IMR-90 (cell line): Measurements from ENCODE around the gene MTMR2. TPM values are rescaled to one million over a fixed set of nuclear protein-coding genes. Genes with fewer than 3 reads are reported as not detected.
A peak's percentile ranks its signal among the peaks of the same experiment; 100 is the strongest.

ENCODE experiments used
- ATAC-seq: fragments of 200-7000 bp; cut with Tn5 transposase; 2 replicates; pipeline ENCODE4 v1.9.1; 2020; ENCODE audit warnings: low read depth, mild to moderate bottlenecking, moderate library complexity
- BruUV-seq: library from RNA; stranded (reverse); fragments of 400-500 nt; replicated peaks from 2 replicates; lab custom pipeline; 2021; lab: Mats Ljungman, UMichigan
- CTCF ChIA-PET: fragments of 300-600 bp; formaldehyde crosslinking; extraction: SDS; loops from one replicate; lab custom pipeline; 2021; ENCODE audit warnings: antibody characterized with exemption; lab: Yijun Ruan, JAX
- POLR2A ChIA-PET: fragments of 300-600 bp; sonication (Branson Sonifier 250); formaldehyde crosslinking; loops from one replicate; lab custom pipeline; 2022; ENCODE audit warnings: antibody characterized with exemption; ENCODE audit not compliant: unreplicated experiment; lab: Charles Lee
- DNase-seq: peaks from one replicate; pipeline ENCODE4 v3.0.0; 2013
- H2AFZ ChIP-seq: replicated peaks from 2 replicates; pipeline ENCODE3; 2013; ENCODE audit warnings: low read length, mild to moderate bottlenecking; ENCODE audit not compliant: poor library complexity
- H2AK5ac ChIP-seq: 2 replicates; pipeline ENCODE4 v1.6.1; 2013; ENCODE audit warnings: low read depth, low read length, inconsistent platforms
- H2AK9ac ChIP-seq: replicated peaks from 2 replicates; pipeline ENCODE3; 2013; ENCODE audit warnings: mild to moderate bottlenecking, low read depth, low read length, moderate library complexity; ENCODE audit not compliant: poor library complexity
- H2BK120ac ChIP-seq: 2 replicates; pipeline ENCODE4 v1.6.1; 2013; ENCODE audit warnings: low read depth, low read length, inconsistent platforms
- H2BK15ac ChIP-seq: 3 replicates; pipeline ENCODE4 v1.6.1; 2013; ENCODE audit warnings: low read depth, low read length, inconsistent platforms
- H2BK20ac ChIP-seq: 2 replicates; pipeline ENCODE4 v1.6.1; 2013; ENCODE audit warnings: low read depth, mild to moderate bottlenecking, inconsistent platforms, low read length, moderate library complexity
- H2BK5ac ChIP-seq: 2 replicates; pipeline ENCODE4 v1.6.1; 2013; ENCODE audit warnings: mild to moderate bottlenecking, low read depth, low read length, inconsistent platforms; ENCODE audit not compliant: poor library complexity, severe bottlenecking
- H3K14ac ChIP-seq: replicated peaks from 2 replicates; pipeline ENCODE4 v1.6.1; 2013; ENCODE audit warnings: low read depth, low read length, inconsistent platforms
- H3K18ac ChIP-seq: 2 replicates; pipeline ENCODE4 v1.6.1; 2013; ENCODE audit warnings: low read depth, low read length, control low read depth
- H3K23ac ChIP-seq: 2 replicates; pipeline ENCODE4 v1.6.1; 2013; ENCODE audit warnings: low read depth, low read length, inconsistent platforms
- H3K27ac ChIP-seq: 2 replicates; pipeline ENCODE4 v1.5.1; 2013; ENCODE audit warnings: mild to moderate bottlenecking, control low read depth, low read length; ENCODE audit not compliant: insufficient read depth
- H3K27me3 ChIP-seq: 2 replicates; pipeline ENCODE4 v1.6.1; 2013; ENCODE audit warnings: low read length; ENCODE audit not compliant: control insufficient read depth, insufficient read depth
- H3K36me3 ChIP-seq: 2 replicates; pipeline ENCODE4 v1.6.1; 2013; ENCODE audit warnings: low read length, mixed read lengths; ENCODE audit not compliant: control insufficient read depth, insufficient read depth
- H3K4ac ChIP-seq: 2 replicates; pipeline ENCODE4 v1.6.1; 2013; ENCODE audit warnings: low read depth, low read length, inconsistent platforms
- H3K4me1 ChIP-seq: 2 replicates; pipeline ENCODE4 v1.6.1; 2013; ENCODE audit warnings: low read length, mixed read lengths; ENCODE audit not compliant: control insufficient read depth, insufficient read depth
- H3K4me2 ChIP-seq: 2 replicates; pipeline ENCODE4 v1.6.1; 2013; ENCODE audit warnings: low read depth, mild to moderate bottlenecking, control low read depth, low read length, moderate library complexity
- H3K4me3 ChIP-seq: 2 replicates; pipeline ENCODE4 v1.5.1; 2013; ENCODE audit warnings: low read depth, mild to moderate bottlenecking, control low read depth, low read length, moderate library complexity; ENCODE audit not compliant: insufficient read depth
- H3K56ac ChIP-seq: 2 replicates; pipeline ENCODE4 v1.6.1; 2013; ENCODE audit warnings: low read length, inconsistent platforms; ENCODE audit not compliant: insufficient read depth; ENCODE audit errors: extremely low read depth
- H3K79me1 ChIP-seq, 2 experiments: 2 replicates each; pipeline ENCODE4 v1.6.1; 2013; ENCODE audit warnings: low read length in 2 of 2, inconsistent platforms in 1 of 2, low read depth in 1 of 2
- H3K9ac ChIP-seq: 2 replicates; pipeline ENCODE4 v1.6.1; 2013; ENCODE audit warnings: low read depth, low read length, control low read depth
- H3K9me1 ChIP-seq: 2 replicates; pipeline ENCODE4 v1.6.1; 2013; ENCODE audit warnings: low read length, inconsistent platforms; ENCODE audit not compliant: insufficient read depth
- H3K9me3 ChIP-seq: 2 replicates; pipeline ENCODE4 v1.6.1; 2013; ENCODE audit warnings: low read length; ENCODE audit not compliant: control insufficient read depth, insufficient read depth
- H4K20me1 ChIP-seq: 2 replicates; pipeline ENCODE4 v1.6.1; 2013; ENCODE audit warnings: low read length, inconsistent platforms; ENCODE audit not compliant: insufficient read depth
- H4K5ac ChIP-seq: 2 replicates; pipeline ENCODE4 v1.6.1; 2013; ENCODE audit warnings: mild to moderate bottlenecking, low read depth, low read length, control low read depth
- H4K8ac ChIP-seq, 2 experiments: 2 replicates each; pipeline ENCODE4 v1.6.1; 2013; ENCODE audit warnings: low read depth in 2 of 2, low read length in 2 of 2, control low read depth in 1 of 2, inconsistent platforms in 1 of 2
- H4K91ac ChIP-seq: 2 replicates; pipeline ENCODE4 v1.6.1; 2013; ENCODE audit warnings: low read depth, low read length, inconsistent platforms; ENCODE audit not compliant: insufficient read depth
- CEBPB ChIP-seq: IDR thresholded peaks from 2 replicates; pipeline ENCODE4 v1.6.1; 2012; ENCODE audit warnings: low read depth, low read length, improper control_type of control experiment
- FOS ChIP-seq: fragments of 150-350 bp; IDR thresholded peaks from 2 replicates; pipeline ENCODE4 v1.6.1; 2016; ENCODE audit warnings: low read depth, low read length
- MAFK ChIP-seq: IDR thresholded peaks from 2 replicates; pipeline ENCODE4 v1.6.1; 2012; ENCODE audit warnings: low read depth, low read length, improper control_type of control experiment
- MAZ ChIP-seq: IDR thresholded peaks from 2 replicates; pipeline ENCODE4 v1.6.1; 2012; ENCODE audit warnings: low read depth, mild to moderate bottlenecking, low read length, improper control_type of control experiment, moderate library complexity, borderline replicate concordance
- POLR2A ChIP-seq: IDR thresholded peaks from 2 replicates; pipeline ENCODE4 v1.6.1; 2012; ENCODE audit warnings: mild to moderate bottlenecking, low read depth, low read length
- RAD21 ChIP-seq: IDR thresholded peaks from 2 replicates; pipeline ENCODE4 v1.6.1; 2012; ENCODE audit warnings: low read length, improper control_type of control experiment
- RCOR1 ChIP-seq: IDR thresholded peaks from 2 replicates; pipeline ENCODE4 v1.6.1; 2012; ENCODE audit warnings: mild to moderate bottlenecking, low read length, improper control_type of control experiment; ENCODE audit not compliant: insufficient replicate concordance
- SMC3 ChIP-seq: fragments of 150-350 bp; IDR thresholded peaks from 2 replicates; pipeline ENCODE4 v1.6.1; 2016; ENCODE audit warnings: low read depth, mild to moderate bottlenecking, antibody characterized with exemption, low read length, moderate library complexity
- WGBS, 2 experiments: methylation state at CpG; one replicate each; pipeline versions ENCODE4 v1.1.5 to v1.1.7; 2013; ENCODE audit warnings: missing lambda C conversion rate in 2 of 2; ENCODE audit not compliant: insufficient read length in 1 of 2; ENCODE audit errors: extremely low coverage in 2 of 2; 5-methylcytosine and 5-hydroxymethylcytosine counted together
- dilution Hi-C: fragments of 300-500 bp; cut with HindIII; formaldehyde crosslinking; loops from one replicate; pipeline ENCODE4 v1.14.3; 2018; ENCODE audit warnings: low sequenced_read_pairs; ENCODE audit not compliant: unreplicated experiment
- in situ Hi-C: fragments of 300-500 bp; cut with MboI; formaldehyde crosslinking; loops from 3 replicates; pipeline ENCODE4 v1.14.3; 2019; ENCODE audit warnings: low sequenced_read_pairs, inconsistent platforms, mixed read lengths
- intact Hi-C: fragments of 100-400 bp; cut with micrococcal nuclease; formaldehyde crosslinking; loops from 2 replicates; pipeline ENCODE4 v1.10.0; 2022
- polyA plus RNA-seq, 3 experiments: library from polyadenylated mRNA; depleted of rRNA; stranded (reverse); fragments of >200 nt; gene quantifications; 2 replicates each; pipeline ENCODE4 v1.2.3, GENCODE V29; 2012; ENCODE audit warnings: low replicate concordance in 1 of 3
- total RNA-seq: library from RNA; depleted of rRNA; stranded (reverse); fragments of >200 nt; gene quantifications from 2 replicates; pipeline ENCODE4 v1.2.3, GENCODE V29; 2012
- TF ChIP-seq, protein P1 (sequence below): conservative IDR thresholded peaks from 2 replicates; pipeline ENCODE4 v1.5.1; 2012; ENCODE audit warnings: mild to moderate bottlenecking, low read depth, low read length, improper control_type of control experiment
- TF ChIP-seq, protein P2 (sequence below): fragments of 150-350 bp; IDR thresholded peaks from 2 replicates; pipeline ENCODE4 v1.6.1; 2016; ENCODE audit warnings: low read depth, mild to moderate bottlenecking, low read length, moderate library complexity, borderline replicate concordance

MTMR2 gene
- total and polyA plus RNA-seq, 2 of the 4 experiments (the other 2 are of a cell fraction): 16.6 to 30.6 TPM

DNA sequence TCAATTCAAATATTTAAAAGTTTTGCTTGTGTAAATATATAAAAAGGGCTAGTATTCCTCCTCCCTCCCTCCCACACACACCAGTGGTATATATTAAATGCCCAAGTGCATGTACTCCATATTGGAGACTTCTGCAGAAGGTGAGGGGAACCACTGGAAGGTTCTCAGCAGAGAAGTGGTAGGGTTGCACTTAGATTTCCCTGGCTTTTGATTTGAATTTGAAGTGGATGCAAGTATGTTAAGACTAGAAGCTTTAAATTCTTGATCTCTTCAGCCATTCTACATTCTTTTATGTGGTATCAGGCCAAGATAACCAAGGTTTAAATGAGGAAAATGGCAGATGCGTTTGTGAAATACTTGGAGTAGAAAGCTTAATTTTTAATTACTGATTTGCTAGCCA is 90.5 kb downstream of the MTMR2 start:
- DNase-seq: no peak
- TF ChIP-seq FOS: no peak
- TF ChIP-seq, protein P1, sequence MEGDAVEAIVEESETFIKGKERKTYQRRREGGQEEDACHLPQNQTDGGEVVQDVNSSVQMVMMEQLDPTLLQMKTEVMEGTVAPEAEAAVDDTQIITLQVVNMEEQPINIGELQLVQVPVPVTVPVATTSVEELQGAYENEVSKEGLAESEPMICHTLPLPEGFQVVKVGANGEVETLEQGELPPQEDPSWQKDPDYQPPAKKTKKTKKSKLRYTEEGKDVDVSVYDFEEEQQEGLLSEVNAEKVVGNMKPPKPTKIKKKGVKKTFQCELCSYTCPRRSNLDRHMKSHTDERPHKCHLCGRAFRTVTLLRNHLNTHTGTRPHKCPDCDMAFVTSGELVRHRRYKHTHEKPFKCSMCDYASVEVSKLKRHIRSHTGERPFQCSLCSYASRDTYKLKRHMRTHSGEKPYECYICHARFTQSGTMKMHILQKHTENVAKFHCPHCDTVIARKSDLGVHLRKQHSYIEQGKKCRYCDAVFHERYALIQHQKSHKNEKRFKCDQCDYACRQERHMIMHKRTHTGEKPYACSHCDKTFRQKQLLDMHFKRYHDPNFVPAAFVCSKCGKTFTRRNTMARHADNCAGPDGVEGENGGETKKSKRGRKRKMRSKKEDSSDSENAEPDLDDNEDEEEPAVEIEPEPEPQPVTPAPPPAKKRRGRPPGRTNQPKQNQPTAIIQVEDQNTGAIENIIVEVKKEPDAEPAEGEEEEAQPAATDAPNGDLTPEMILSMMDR: no peak
- TF ChIP-seq, protein P2, sequence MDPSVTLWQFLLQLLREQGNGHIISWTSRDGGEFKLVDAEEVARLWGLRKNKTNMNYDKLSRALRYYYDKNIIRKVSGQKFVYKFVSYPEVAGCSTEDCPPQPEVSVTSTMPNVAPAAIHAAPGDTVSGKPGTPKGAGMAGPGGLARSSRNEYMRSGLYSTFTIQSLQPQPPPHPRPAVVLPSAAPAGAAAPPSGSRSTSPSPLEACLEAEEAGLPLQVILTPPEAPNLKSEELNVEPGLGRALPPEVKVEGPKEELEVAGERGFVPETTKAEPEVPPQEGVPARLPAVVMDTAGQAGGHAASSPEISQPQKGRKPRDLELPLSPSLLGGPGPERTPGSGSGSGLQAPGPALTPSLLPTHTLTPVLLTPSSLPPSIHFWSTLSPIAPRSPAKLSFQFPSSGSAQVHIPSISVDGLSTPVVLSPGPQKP: no peak
- TF ChIP-seq RAD21: no peak
- TF ChIP-seq MAFK: no peak
- no peak for TF ChIP-seq RCOR1
- no peak for TF ChIP-seq CEBPB
- no peak for TF ChIP-seq POLR2A
- no peak for TF ChIP-seq MAZ
- TF ChIP-seq SMC3: no peak
- in situ Hi-C loops: no loop called here
- POLR2A ChIA-PET: no interaction called here
- peak overlapping the region; percentile 56; the same call in 1 of the 2 replicates for H2BK120ac ChIP-seq
- H2AK9ac ChIP-seq: no peak overlapping the region
- H3K18ac ChIP-seq: peak overlapping the region; percentile 5; the same call in 1 of the 2 replicates
- dilution Hi-C loops: no loop called here
- peak overlapping the region in 1 of 2 experiments; percentile 61; a peak in 1 of 4 replicates for H4K8ac ChIP-seq
- peak overlapping the region; percentile 6; the same call in 1 of the 3 replicates for H2BK15ac ChIP-seq
- no peak overlapping the region for H3K4me3 ChIP-seq
- ATAC-seq: no peak
- peaks cover 3% of the 10 kb centered on the region; the same call in 1 of the 2 replicates for H4K20me1 ChIP-seq
- H3K4me1 ChIP-seq: peaks cover 16% of the 10 kb centered on the region
- H2BK5ac ChIP-seq: peak overlapping the region; percentile 92
- intact Hi-C loops: loop anchor here (2.0 to 5.0 kb wide), 2 partner anchors 43 to 404 kb away; partner anchors contain the start of gene CEP57
- no peaks in the 10 kb centered on the region for H3K27me3 ChIP-seq
- CTCF ChIA-PET: no interaction called here
- no peak overlapping the region for H4K91ac ChIP-seq
- H3K4ac ChIP-seq: 0 out of 2 replicates have a peak overlapping the region, but pooled peaks have one; percentile 44
- H3K27ac ChIP-seq: no peak overlapping the region
- no peak overlapping the region for H2AFZ ChIP-seq
- no CpG with 5 or more reads among the region's 1 CpG for WGBS, 2 experiments
- H3K23ac ChIP-seq: no peak overlapping the region
- peaks cover 2 to 7% of the 10 kb centered on the region in 2 experiments; a peak in 1 of 4 replicates for H3K79me1 ChIP-seq
- no peak overlapping the region for H3K56ac ChIP-seq
- H3K9me3 ChIP-seq: no peaks in the 10 kb centered on the region
- no TSS peak for BruUV-seq
- no peak overlapping the region for H3K14ac ChIP-seq
- no peak overlapping the region for H3K4me2 ChIP-seq
- H3K9me1 ChIP-seq: peaks cover 3% of the 10 kb centered on the region
- H4K5ac ChIP-seq: no peak overlapping the region
- no peak overlapping the region; the same call in 1 of the 2 replicates for H2AK5ac ChIP-seq
- peaks cover 9% of the 10 kb centered on the region for H3K36me3 ChIP-seq
- H2BK20ac ChIP-seq: peak overlapping the region; percentile 49; the same call in 1 of the 2 replicates
- no peak overlapping the region for H3K9ac ChIP-seq
